A549 (cell line): Measurements from ENCODE around the gene IGFBP5.

Experiments used
- CBX8 ChIP-seq: fragments of 200-600 bp; sonication (generic); IDR thresholded peaks from 2 replicates; pipeline ENCODE4 v1.6.1; 2016
- CEBPB ChIP-seq, 2 experiments: fragments of >200 bp in 1 of 2; sonication (Bioruptor Twin) in 1 of 2; formaldehyde crosslinking in 1 of 2; IDR thresholded peaks; 2 replicates each; pipeline ENCODE4 v1.6.1; 2012 to 2016
- ELK1 ChIP-seq: fragments of 150-350 bp; IDR thresholded peaks from 2 replicates; pipeline ENCODE4 v1.6.1; 2014; ENCODE audit warnings: low read depth, mild to moderate bottlenecking, low read length
- EP300 ChIP-seq, 2 experiments: fragments of >200 bp; sonication (Bioruptor Twin); formaldehyde crosslinking; IDR thresholded peaks; 2 replicates in 1 of 2; 3 replicates in 1 of 2; pipeline ENCODE4 v1.6.1; 2016 to 2017
- ESRRA ChIP-seq: fragments of 150-350 bp; IDR thresholded peaks from 2 replicates; pipeline ENCODE4 v1.6.1; 2014; ENCODE audit warnings: mild to moderate bottlenecking, low read length, borderline replicate concordance
- POLR2A ChIP-seq: IDR thresholded peaks from 2 replicates; pipeline ENCODE4 v1.6.1; 2012; ENCODE audit warnings: mild to moderate bottlenecking, low read length
- RCOR1 ChIP-seq: fragments of 150-350 bp; IDR thresholded peaks from 2 replicates; pipeline ENCODE4 v1.6.1; 2014; ENCODE audit warnings: antibody characterized with exemption, low read length, low read depth
- REST ChIP-seq: fragments of 200-600 bp; sonication (generic); IDR thresholded peaks from 2 replicates; pipeline ENCODE4 v1.6.1; 2016; ENCODE audit warnings: antibody characterized with exemption, mild to moderate bottlenecking, moderate library complexity
- TP53 ChIP-seq: fragments of 250-450 bp; sonication (Bioruptor Pico); IDR thresholded peaks from 2 replicates; pipeline ENCODE4 v1.5.0; 2021; ENCODE audit warnings: mild to moderate bottlenecking, moderate library complexity

- TF ChIP-seq REST: no peak
- TF ChIP-seq RCOR1: no peak
- no peak for TF ChIP-seq TP53
- TF ChIP-seq POLR2A: no peak
- TF ChIP-seq CEBPB (IDR thresholded peaks at IDR 0.05): no peak
- no peak for TF ChIP-seq ESRRA
- TF ChIP-seq EP300 (IDR thresholded peaks at IDR 0.05): no peak
- TF ChIP-seq ELK1: no peak
- no peak for TF ChIP-seq CBX8
These were observed 47.1 kb upstream of the IGFBP5 start for GRCh38 chr2:216742411-216742810.
